BLaER1 (cell line): ENCODE data around the gene SMARCC1.

ENCODE experiments used
- H3K27ac ChIP-seq: shearing (Covaris generic); formaldehyde crosslinking; 2 replicates; pipeline ENCODE4 v1.8.1; 2022
- H3K27me3 ChIP-seq: shearing (Covaris generic); formaldehyde crosslinking; 2 replicates; pipeline ENCODE4 v1.8.1; 2022
- H3K36me3 ChIP-seq: shearing (Covaris generic); formaldehyde crosslinking; 2 replicates; pipeline ENCODE4 v1.8.1; 2022
- H3K4me1 ChIP-seq: shearing (Covaris generic); formaldehyde crosslinking; 2 replicates; pipeline ENCODE4 v1.8.1; 2022
- H3K4me2 ChIP-seq: shearing (Covaris generic); formaldehyde crosslinking; 2 replicates; pipeline ENCODE4 v1.8.1; 2022
- H3K4me3 ChIP-seq: shearing (Covaris generic); formaldehyde crosslinking; 2 replicates; pipeline ENCODE4 v1.8.1; 2022
- H3K9ac ChIP-seq: shearing (Covaris generic); formaldehyde crosslinking; 2 replicates; pipeline ENCODE4 v1.8.1; 2022
- H3K9me3 ChIP-seq: shearing (Covaris generic); formaldehyde crosslinking; 2 replicates; pipeline ENCODE4 v1.8.1; 2022
- H4K20me1 ChIP-seq: shearing (Covaris generic); formaldehyde crosslinking; 2 replicates; pipeline ENCODE4 v1.8.1; 2022
- Cebpa-rat ChIP-seq: shearing (Covaris generic); IDR thresholded peaks from 2 replicates; pipeline ENCODE4 v1.8.1; 2022

SMARCC1 gene

DNA sequence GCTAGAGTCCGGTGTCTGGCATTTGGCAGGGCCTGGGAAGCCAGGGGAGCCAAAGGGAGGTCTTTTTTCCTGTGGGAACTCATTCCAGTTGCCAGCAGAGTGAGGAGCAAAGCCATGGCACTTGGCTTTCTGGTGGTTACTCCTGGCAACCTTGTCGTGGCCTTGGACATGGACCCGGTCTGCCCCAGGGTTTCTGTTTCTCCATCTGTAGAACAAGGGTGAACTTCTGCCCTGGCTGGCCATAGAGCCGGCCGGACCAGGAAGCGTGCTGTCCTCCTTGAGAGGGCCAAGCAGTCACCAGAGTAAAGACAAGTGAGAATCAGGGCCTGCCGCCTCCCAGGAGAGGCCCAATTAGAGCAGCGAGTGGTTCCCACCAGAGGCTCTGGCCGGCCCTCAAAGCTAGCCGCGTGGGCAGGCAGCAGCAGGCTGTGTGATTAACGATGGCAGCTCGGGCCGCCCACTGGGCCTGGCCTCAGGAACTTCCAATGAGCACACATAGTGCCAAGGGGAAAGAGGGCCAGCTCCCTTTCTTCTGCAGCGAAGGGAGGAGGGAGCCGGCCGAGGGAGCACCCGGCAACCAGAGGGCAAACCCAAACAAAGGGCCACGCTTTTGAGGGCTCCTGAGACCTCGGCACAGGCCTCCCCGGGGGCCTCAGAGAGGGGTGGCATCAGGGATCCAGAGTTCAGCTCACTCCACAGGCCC is 239.1 kb downstream of the SMARCC1 start:
- no peak overlapping the region for H3K4me3 ChIP-seq
- no peak for TF ChIP-seq Cebpa-rat
- H3K36me3 ChIP-seq: no peaks in the 10 kb centered on the region
- no peak overlapping the region for H3K9ac ChIP-seq
- H3K27ac ChIP-seq: no peak overlapping the region
- H3K4me1 ChIP-seq: no peaks in the 10 kb centered on the region
- no peaks in the 10 kb centered on the region for H4K20me1 ChIP-seq
- H3K4me2 ChIP-seq: no peak overlapping the region
- H3K27me3 ChIP-seq: no peaks in the 10 kb centered on the region
- no peaks in the 10 kb centered on the region for H3K9me3 ChIP-seq

- no peaks in the 10 kb centered on the region for H3K36me3 ChIP-seq
- no peaks in the 10 kb centered on the region for H4K20me1 ChIP-seq
- H3K9me3 ChIP-seq: no peaks in the 10 kb centered on the region
- no peak for TF ChIP-seq Cebpa-rat
- no peak overlapping the region for H3K27ac ChIP-seq
- H3K27me3 ChIP-seq: no peaks in the 10 kb centered on the region
- no peaks in the 10 kb centered on the region for H3K4me1 ChIP-seq
- H3K4me2 ChIP-seq: no peak overlapping the region
- H3K4me3 ChIP-seq: no peak overlapping the region
- H3K9ac ChIP-seq: no peak overlapping the region
These were observed 240.0 kb downstream of the SMARCC1 start for GRCh38 chr3:47541583-47542108.

GRCh38 chr3:47540281-47540680 is 241.4 kb downstream of the SMARCC1 start:
- Histone ChIP-seq H3K9me3 (no peaks in the 10 kb centered on the region), H4K20me1 (no peaks in the 10 kb centered on the region), H3K36me3 (no peaks in the 10 kb centered on the region), H3K4me1 (no peaks in the 10 kb centered on the region), H3K27me3 (no peaks in the 10 kb centered on the region), H3K4me2 (no peak overlapping the region), H3K9ac (no peak overlapping the region), H3K27ac (no peak overlapping the region), H3K4me3 (no peak overlapping the region)
- TF ChIP-seq Cebpa-rat: no peak

DNA sequence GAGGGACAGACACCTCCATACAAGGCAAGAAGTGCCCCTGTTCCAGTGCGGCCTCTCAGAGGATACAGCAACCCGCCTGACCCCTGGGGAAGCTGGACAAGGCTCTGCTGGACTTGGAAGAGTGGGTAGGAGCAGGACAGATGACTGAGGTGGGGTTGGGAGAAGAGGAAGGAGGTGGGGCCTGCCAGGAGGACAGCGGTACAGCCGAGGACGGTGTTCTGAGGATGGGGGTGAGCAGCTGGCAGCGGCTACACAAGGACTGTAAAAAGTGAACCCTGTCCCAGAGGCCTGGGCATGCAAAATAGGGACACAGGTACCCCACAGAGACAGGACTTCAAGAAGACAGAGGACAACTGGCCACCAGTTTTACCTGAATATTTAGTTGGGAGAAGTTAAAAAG is 244.7 kb downstream of the SMARCC1 start:
- Histone ChIP-seq H3K4me3 (no peak overlapping the region), H4K20me1 (no peaks in the 10 kb centered on the region), H3K9me3 (no peaks in the 10 kb centered on the region), H3K9ac (no peak overlapping the region), H3K4me1 (no peaks in the 10 kb centered on the region), H3K36me3 (no peaks in the 10 kb centered on the region), H3K27ac (no peak overlapping the region), H3K4me2 (no peak overlapping the region), H3K27me3 (no peaks in the 10 kb centered on the region)
- TF ChIP-seq Cebpa-rat: no peak

DNA sequence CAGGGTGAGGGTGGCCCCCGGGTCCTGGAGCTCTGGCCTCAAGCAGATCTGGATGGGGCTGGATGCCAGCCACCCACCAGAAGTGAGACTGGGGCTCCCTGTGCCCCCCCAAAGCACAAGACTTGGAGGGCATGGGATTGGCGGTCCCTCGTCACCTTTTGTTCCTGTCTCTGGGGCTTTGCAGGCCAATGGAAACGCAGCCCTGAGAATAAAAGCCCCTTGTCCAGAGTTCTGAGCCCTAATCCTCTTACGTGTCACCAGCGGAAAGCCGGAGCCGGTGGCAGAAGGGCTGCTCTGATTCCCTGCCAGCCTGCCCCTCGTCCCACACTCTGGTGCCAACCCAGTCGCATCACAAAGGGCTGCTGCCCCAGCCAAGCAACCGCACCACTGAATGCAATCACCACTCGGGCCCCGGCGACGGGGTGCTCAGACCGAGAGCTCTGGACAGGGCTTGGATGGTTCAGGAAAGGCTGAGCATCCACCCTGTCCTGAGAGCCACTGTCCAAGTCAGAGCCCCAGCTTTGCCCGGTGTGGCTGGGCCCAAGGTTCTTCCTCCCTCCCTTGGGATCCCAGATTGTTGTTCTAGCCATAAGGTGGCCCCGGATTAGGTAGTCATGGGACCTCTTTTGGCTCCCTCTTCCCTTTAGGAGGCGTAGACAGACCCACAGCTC is 245.3 kb downstream of the SMARCC1 start:
- no peaks in the 10 kb centered on the region for H3K4me1 ChIP-seq
- no peak overlapping the region for H3K27ac ChIP-seq
- H3K4me2 ChIP-seq: no peak overlapping the region
- no peaks in the 10 kb centered on the region for H3K27me3 ChIP-seq
- no peak overlapping the region for H3K4me3 ChIP-seq
- H3K9ac ChIP-seq: no peak overlapping the region
- H3K36me3 ChIP-seq: no peaks in the 10 kb centered on the region
- H3K9me3 ChIP-seq: no peaks in the 10 kb centered on the region
- no peaks in the 10 kb centered on the region for H4K20me1 ChIP-seq
- no peak for TF ChIP-seq Cebpa-rat
